Measurements from ENCODE around the gene AHNAK.
"Not testable (repeated sequence)": the region's sequence is repeated elsewhere in the genome, so short reads cannot be mapped to it uniquely, and the experiment has no call there.

AHNAK gene

DNA sequence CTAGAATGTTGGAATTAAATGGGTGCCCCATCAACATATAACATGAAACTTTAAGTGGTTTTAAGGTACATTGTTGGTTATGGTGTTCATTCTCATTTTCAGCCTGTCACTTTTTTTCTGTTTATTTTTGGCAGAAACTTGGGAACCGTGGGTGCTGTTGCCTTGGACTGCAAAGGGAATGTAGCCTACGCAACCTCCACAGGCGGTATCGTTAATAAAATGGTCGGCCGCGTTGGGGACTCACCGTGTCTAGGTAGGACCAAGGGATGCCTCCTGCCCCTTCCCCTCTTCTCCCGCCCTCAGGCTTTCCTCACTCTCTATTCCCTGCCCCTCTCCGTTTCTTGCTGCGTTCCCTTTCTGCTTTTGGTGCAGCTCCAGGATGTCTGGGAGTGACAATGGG is 157.6 kb downstream of the AHNAK start:
- Histone ChIP-seq H2AFZ (ENCODE audit: low read depth, low read length, severe bottlenecking) (no peak overlapping the region), H3K9me3 (ENCODE audit: insufficient read depth, low read length) (no peaks in the 10 kb centered on the region), H3K36me3 (ENCODE audit: low read length) (no peaks in the 10 kb centered on the region), H3K9me2 (replicated peaks; ENCODE audit: insufficient read depth, low read length) (no peaks in the 10 kb centered on the region), H3K27ac (ENCODE audit: low read depth, low read length) (no peak overlapping the region), H3K79me2 (ENCODE audit: insufficient read depth, low read length) (no peaks in the 10 kb centered on the region), H4K20me1 (ENCODE audit: low read depth, low read length) (no peaks in the 10 kb centered on the region), H3K9ac (ENCODE audit: low read length) (no peak overlapping the region), H3F3A (ENCODE audit: insufficient read depth) (no peaks in the 10 kb centered on the region), H3K27me3 (ENCODE audit: low read length) (no peaks in the 10 kb centered on the region), H3K4me3 (ENCODE audit: insufficient read depth, low read length, poor library complexity, severe bottlenecking) (no peak overlapping the region), H3K4me2 (ENCODE audit: low read depth, low read length, poor library complexity, severe bottlenecking) (no peak overlapping the region)
- no peak for TF ChIP-seq EZH2phosphoT487 (conservative IDR thresholded peaks at IDR 0.05; ENCODE audit: low read length)
- TF ChIP-seq, protein P1, sequence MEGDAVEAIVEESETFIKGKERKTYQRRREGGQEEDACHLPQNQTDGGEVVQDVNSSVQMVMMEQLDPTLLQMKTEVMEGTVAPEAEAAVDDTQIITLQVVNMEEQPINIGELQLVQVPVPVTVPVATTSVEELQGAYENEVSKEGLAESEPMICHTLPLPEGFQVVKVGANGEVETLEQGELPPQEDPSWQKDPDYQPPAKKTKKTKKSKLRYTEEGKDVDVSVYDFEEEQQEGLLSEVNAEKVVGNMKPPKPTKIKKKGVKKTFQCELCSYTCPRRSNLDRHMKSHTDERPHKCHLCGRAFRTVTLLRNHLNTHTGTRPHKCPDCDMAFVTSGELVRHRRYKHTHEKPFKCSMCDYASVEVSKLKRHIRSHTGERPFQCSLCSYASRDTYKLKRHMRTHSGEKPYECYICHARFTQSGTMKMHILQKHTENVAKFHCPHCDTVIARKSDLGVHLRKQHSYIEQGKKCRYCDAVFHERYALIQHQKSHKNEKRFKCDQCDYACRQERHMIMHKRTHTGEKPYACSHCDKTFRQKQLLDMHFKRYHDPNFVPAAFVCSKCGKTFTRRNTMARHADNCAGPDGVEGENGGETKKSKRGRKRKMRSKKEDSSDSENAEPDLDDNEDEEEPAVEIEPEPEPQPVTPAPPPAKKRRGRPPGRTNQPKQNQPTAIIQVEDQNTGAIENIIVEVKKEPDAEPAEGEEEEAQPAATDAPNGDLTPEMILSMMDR (IDR thresholded peaks at IDR 0.05; ENCODE audit: insufficient read depth, low read length, poor library complexity, severe bottlenecking): no peak

GRCh38 chr11:62387381-62387780 is 159.2 kb downstream of the AHNAK start:
- Histone ChIP-seq H3K9me3 (ENCODE audit: insufficient read depth, low read length) (no peaks in the 10 kb centered on the region), H3K4me3 (ENCODE audit: insufficient read depth, low read length, poor library complexity, severe bottlenecking) (no peak overlapping the region), H3K4me2 (ENCODE audit: low read depth, low read length, poor library complexity, severe bottlenecking) (no peak overlapping the region), H3K9me2 (replicated peaks; ENCODE audit: insufficient read depth, low read length) (no peaks in the 10 kb centered on the region), H3K36me3 (ENCODE audit: low read length) (no peaks in the 10 kb centered on the region), H4K20me1 (ENCODE audit: low read depth, low read length) (no peaks in the 10 kb centered on the region), H3K9ac (ENCODE audit: low read length) (no peak overlapping the region), H3K27me3 (ENCODE audit: low read length) (no peaks in the 10 kb centered on the region), H2AFZ (ENCODE audit: low read depth, low read length, severe bottlenecking) (no peak overlapping the region), H3F3A (ENCODE audit: insufficient read depth) (no peaks in the 10 kb centered on the region), H3K79me2 (ENCODE audit: insufficient read depth, low read length) (no peaks in the 10 kb centered on the region), H3K27ac (ENCODE audit: low read depth, low read length) (no peak overlapping the region)
- TF ChIP-seq EZH2phosphoT487 (conservative IDR thresholded peaks at IDR 0.05; ENCODE audit: low read length): no peak
- TF ChIP-seq, protein P1 (IDR thresholded peaks at IDR 0.05; ENCODE audit: insufficient read depth, low read length, poor library complexity, severe bottlenecking): no peak

DNA sequence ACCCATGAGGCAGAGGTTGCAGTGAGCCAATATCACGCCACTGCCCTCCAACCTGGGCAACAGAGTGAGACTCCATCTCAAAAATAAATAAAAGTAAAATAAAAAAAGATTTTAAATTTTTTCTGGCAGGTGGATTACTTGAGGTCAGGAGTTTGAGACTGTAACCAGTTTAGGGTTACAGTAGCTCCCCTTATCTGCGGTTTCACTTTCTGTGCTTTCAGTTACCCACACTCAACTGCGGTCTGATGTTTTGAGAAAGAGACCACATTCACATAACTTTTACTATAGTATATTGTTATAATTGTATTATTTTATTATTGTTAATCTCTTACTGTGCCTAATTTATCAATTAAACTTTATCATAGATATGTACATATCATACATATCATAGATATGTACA is 160.5 kb downstream of the AHNAK start:
- H3K9ac ChIP-seq (ENCODE audit: low read length); H3K79me2 ChIP-seq (ENCODE audit: insufficient read depth, low read length); H3K4me2 ChIP-seq (ENCODE audit: low read depth, low read length, poor library complexity, severe bottlenecking); H2AFZ ChIP-seq (ENCODE audit: low read depth, low read length, severe bottlenecking); H3K9me2 ChIP-seq (replicated peaks; ENCODE audit: insufficient read depth, low read length); H3K27me3 ChIP-seq (ENCODE audit: low read length); H4K20me1 ChIP-seq (ENCODE audit: low read depth, low read length); H3K4me3 ChIP-seq (ENCODE audit: insufficient read depth, low read length, poor library complexity, severe bottlenecking); H3F3A ChIP-seq (ENCODE audit: insufficient read depth); H3K27ac ChIP-seq (ENCODE audit: low read depth, low read length); H3K36me3 ChIP-seq (ENCODE audit: low read length); H3K9me3 ChIP-seq (ENCODE audit: insufficient read depth, low read length): not testable (repeated sequence)

DNA sequence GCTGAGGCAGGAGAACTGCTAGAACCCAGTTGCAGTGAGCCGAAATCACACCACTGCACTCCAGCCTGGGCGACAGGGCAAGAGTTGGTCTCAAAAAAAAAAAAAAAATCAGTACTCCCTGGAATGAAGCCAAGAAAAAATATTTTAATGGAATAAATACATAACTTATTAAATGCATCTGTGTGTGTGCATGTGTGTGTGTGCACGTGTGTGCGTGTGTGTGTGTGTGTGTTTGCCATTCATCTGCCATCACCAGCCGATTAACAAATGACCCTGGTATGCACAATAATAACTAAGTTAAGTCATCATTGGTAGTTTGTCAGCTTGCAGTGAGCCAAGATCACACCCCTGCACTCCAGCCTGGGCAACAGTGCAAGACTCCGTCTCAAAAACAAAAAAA is 162.8 kb downstream of the AHNAK start:
- H3K79me2 ChIP-seq (ENCODE audit: insufficient read depth, low read length): no peaks in the 10 kb centered on the region
- TF ChIP-seq, protein P1 (IDR thresholded peaks at IDR 0.05; ENCODE audit: insufficient read depth, low read length, poor library complexity, severe bottlenecking): no peak
- no peak for TF ChIP-seq EZH2phosphoT487 (conservative IDR thresholded peaks at IDR 0.05; ENCODE audit: low read length)
- no peak overlapping the region for H2AFZ ChIP-seq (ENCODE audit: low read depth, low read length, severe bottlenecking)
- H3K4me3 ChIP-seq (ENCODE audit: insufficient read depth, low read length, poor library complexity, severe bottlenecking): no peak overlapping the region
- H3F3A ChIP-seq (ENCODE audit: insufficient read depth): no peaks in the 10 kb centered on the region
- no peaks in the 10 kb centered on the region for H4K20me1 ChIP-seq (ENCODE audit: low read depth, low read length)
- H3K36me3 ChIP-seq (ENCODE audit: low read length): no peaks in the 10 kb centered on the region
- H3K9ac ChIP-seq (ENCODE audit: low read length): no peak overlapping the region
- H3K27me3 ChIP-seq (ENCODE audit: low read length): no peaks in the 10 kb centered on the region
- no peak overlapping the region for H3K27ac ChIP-seq (ENCODE audit: low read depth, low read length)
- H3K9me3 ChIP-seq (ENCODE audit: insufficient read depth, low read length): no peaks in the 10 kb centered on the region
- no peak overlapping the region for H3K4me2 ChIP-seq (ENCODE audit: low read depth, low read length, poor library complexity, severe bottlenecking)
- no peaks in the 10 kb centered on the region for H3K9me2 ChIP-seq (replicated peaks; ENCODE audit: insufficient read depth, low read length)
